ENCODE measurements around the gene ACAP2.

Gene ACAP2

DNA sequence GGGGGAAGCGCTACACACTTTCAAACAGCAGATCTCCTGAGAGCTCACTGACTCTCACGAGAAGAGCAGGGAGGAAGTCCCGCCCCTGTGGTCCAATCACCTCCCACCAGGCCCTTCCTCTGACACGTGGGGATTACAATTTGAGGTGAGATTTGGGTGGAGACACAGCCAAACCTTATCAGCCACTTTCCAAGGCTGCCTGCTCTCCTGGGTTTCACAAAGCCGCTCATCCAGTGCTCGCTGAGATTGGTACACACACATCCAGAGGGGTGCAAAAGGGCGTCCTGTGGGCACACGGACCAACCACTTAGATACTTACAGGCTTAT lies 195.0 kb downstream of the ACAP2 start:
- H2AFZ ChIP-seq (ENCODE audit: low read depth, low read length) = no peak overlapping the region
- peaks cover 3% of the 10 kb centered on the region for H3K9me3 ChIP-seq (ENCODE audit: control insufficient read depth, low read length)
- no peak overlapping the region for H3K27ac ChIP-seq (ENCODE audit: low read length, poor library complexity, severe bottlenecking)
- peaks cover 7% of the 10 kb centered on the region for H3K4me1 ChIP-seq (ENCODE audit: control insufficient read depth, insufficient read depth, low read depth, low read length)
- H3K4me2 ChIP-seq (ENCODE audit: low read length, poor library complexity, severe bottlenecking) = no peak overlapping the region
- no peak overlapping the region for H2BK15ac ChIP-seq (ENCODE audit: low read depth, poor library complexity, severe bottlenecking)
- 87% methylated on average over 5 of the region's 8 CpGs for WGBS
- no peak overlapping the region for H3K18ac ChIP-seq (ENCODE audit: low read depth in 1 of 2, low read length in 2 of 2)
- no peak overlapping the region for H3K4ac ChIP-seq (ENCODE audit: low read depth in 1 of 2, low read length in 2 of 2)
- H2AK5ac ChIP-seq (ENCODE audit: low read length, severe bottlenecking) = no peak overlapping the region
- H3K9ac ChIP-seq (ENCODE audit: low read length) = no peak overlapping the region
- no peak overlapping the region for H4K8ac ChIP-seq (ENCODE audit: low read length)
- H2BK120ac ChIP-seq (ENCODE audit: low read depth, low read length) = no peak overlapping the region
- no peaks in the 10 kb centered on the region for H3K27me3 ChIP-seq (ENCODE audit: control insufficient read depth in 1 of 2, insufficient read depth in 1 of 2, low read length in 2 of 2)
- H3K4me3 ChIP-seq (ENCODE audit: insufficient read depth in 1 of 2, low read depth in 1 of 2, low read length in 2 of 2) = no peak overlapping the region
- H2BK5ac ChIP-seq (ENCODE audit: low read depth, low read length, poor library complexity, severe bottlenecking) = no peak overlapping the region
- H4K91ac ChIP-seq (ENCODE audit: low read length) = no peak overlapping the region
- H3K36me3 ChIP-seq (ENCODE audit: control insufficient read depth in 1 of 2, insufficient read depth in 2 of 2, low read depth in 1 of 2, low read length in 2 of 2) = peaks cover 8 to 18% of the 10 kb centered on the region in 2 experiments
- no peak overlapping the region for H2BK12ac ChIP-seq (ENCODE audit: low read length in 2 of 2)
- no peak overlapping the region for H3K23ac ChIP-seq (ENCODE audit: low read length in 2 of 2)
- no peak overlapping the region for H3K14ac ChIP-seq (ENCODE audit: low read length in 2 of 2)
- H3K79me1 ChIP-seq (replicated peaks; ENCODE audit: low read length, poor library complexity, severe bottlenecking) = peaks cover 43% of the 10 kb centered on the region
- DNase-seq = no peak

DNA sequence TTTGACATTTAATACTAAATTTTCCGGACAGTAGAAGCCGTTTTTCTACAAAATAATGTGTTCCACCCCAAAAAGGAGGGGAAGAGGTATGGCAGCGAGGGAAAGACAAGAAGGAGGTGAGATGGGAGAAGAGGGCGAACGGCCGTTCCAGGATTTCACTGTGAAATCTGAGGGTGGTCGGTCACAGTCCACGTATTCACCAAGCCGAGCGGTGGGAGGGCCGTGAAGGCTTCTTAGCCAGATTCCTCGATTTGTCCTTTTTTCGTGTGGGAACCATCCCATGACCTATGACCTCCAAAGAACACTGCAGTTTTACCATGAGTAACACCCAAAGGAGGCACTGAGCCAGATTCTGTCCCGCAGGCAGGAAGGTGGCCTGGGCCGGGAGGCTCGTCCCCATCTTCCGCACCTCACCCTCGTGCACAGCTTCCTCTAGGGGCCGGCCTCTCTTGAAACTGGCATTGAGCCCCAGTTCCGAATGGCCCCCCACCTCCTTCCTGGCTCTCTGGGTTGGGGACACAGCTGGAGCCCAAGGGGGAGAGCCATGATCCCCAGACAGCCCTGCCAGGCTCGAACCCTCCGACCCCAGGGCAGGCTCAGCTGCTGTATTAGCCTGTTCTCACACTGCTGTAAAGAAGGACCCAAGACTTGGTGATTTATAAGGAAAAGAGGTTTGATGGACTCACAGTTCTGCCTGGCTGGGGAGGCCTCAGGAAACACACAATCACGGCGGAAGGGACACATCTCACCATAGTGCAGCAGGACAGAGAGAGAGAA lies 195.5 kb downstream of the ACAP2 start:
- Histone ChIP-seq H2AK5ac (ENCODE audit: low read length, severe bottlenecking) (no peak overlapping the region), H4K91ac (ENCODE audit: low read length) (no peak overlapping the region), H3K79me1 (replicated peaks; ENCODE audit: low read length, poor library complexity, severe bottlenecking) (peaks cover 47% of the 10 kb centered on the region), H4K8ac (ENCODE audit: low read length) (no peak overlapping the region), H3K4me3 (ENCODE audit: insufficient read depth in 1 of 2, low read depth in 1 of 2, low read length in 2 of 2) (no peak overlapping the region), H2AFZ (ENCODE audit: low read depth, low read length) (no peak overlapping the region), H3K9me3 (ENCODE audit: control insufficient read depth, low read length) (peaks cover 3% of the 10 kb centered on the region), H2BK12ac (ENCODE audit: low read length in 2 of 2) (no peak overlapping the region), H3K4ac (ENCODE audit: low read depth in 1 of 2, low read length in 2 of 2) (no peak overlapping the region), H3K14ac (ENCODE audit: low read length in 2 of 2) (no peak overlapping the region), H2BK5ac (ENCODE audit: low read depth, low read length, poor library complexity, severe bottlenecking) (no peak overlapping the region), H2BK15ac (ENCODE audit: low read depth, poor library complexity, severe bottlenecking) (peak overlapping the region; percentile 74), H3K18ac (ENCODE audit: low read depth in 1 of 2, low read length in 2 of 2) (peak overlapping the region in 1 of 2 experiments; percentile 29), H3K23ac (ENCODE audit: low read length in 2 of 2) (no peak overlapping the region), H3K9ac (ENCODE audit: low read length) (no peak overlapping the region), H3K27me3 (ENCODE audit: control insufficient read depth in 1 of 2, insufficient read depth in 1 of 2, low read length in 2 of 2) (no peaks in the 10 kb centered on the region), H3K4me1 (ENCODE audit: control insufficient read depth, insufficient read depth, low read depth, low read length) (peaks cover 5% of the 10 kb centered on the region), H3K36me3 (ENCODE audit: control insufficient read depth in 1 of 2, insufficient read depth in 2 of 2, low read depth in 1 of 2, low read length in 2 of 2) (peaks cover 8 to 18% of the 10 kb centered on the region in 2 experiments), H2BK120ac (ENCODE audit: low read depth, low read length) (no peak overlapping the region), H3K4me2 (ENCODE audit: low read length, poor library complexity, severe bottlenecking) (no peak overlapping the region), H3K27ac (ENCODE audit: low read length, poor library complexity, severe bottlenecking) (no peak overlapping the region)
- WGBS = over 99% methylated on average over 24 of the region's 24 CpGs
- no peak for DNase-seq

DNA sequence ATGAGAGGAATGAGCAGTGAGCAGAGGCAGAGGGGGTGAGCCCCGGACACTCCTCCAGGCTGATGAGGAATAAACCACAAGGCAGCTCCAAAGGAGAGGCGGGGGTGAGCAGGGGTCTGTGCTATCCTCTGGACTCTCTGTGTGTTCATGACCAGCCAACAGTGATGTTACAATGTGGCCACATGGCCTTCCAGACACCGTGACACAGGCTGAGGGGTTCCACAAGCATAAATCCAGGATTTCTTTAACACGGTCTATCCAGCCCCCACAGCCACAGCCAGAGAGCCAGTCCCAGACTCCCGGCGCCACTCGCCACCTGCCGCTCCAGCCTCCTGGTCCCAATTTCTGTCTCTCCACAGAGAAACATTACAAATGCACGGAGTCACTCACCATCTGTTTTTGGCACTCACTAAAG lies 196.2 kb downstream of the ACAP2 start:
- WGBS = 95% methylated on average over 8 of the region's 9 CpGs
- Histone ChIP-seq H4K91ac (ENCODE audit: low read length) (no peak overlapping the region), H2BK15ac (ENCODE audit: low read depth, poor library complexity, severe bottlenecking) (no peak overlapping the region)

DNA sequence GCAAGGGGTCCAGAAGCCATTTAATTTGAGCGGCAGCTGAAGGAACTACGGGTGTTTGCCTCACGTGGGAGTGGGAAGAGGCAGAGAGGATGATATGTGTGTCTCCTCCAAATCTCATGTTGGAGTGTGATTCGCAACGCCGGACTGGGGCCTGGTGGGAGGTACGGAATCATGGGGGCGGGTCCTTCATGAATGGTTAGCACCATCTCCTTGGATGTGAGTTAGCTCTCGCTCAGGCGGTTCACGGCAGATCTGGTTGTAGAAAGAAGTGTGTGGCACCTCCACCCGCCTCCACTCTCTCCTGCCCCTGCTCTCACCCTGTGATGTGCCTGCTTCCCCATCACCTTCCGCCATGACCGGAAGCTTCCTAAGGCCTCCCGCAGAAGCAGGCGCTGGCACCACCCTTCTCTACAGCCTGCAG lies 197.3 kb downstream of the ACAP2 start:
- H3K27ac ChIP-seq (ENCODE audit: low read length, poor library complexity, severe bottlenecking) = no peak overlapping the region

More for the DNA sequence above, 196.2 kb downstream of the ACAP2 start:
- Histone ChIP-seq H3K23ac (ENCODE audit: low read length in 2 of 2) (no peak overlapping the region), H3K27me3 (ENCODE audit: control insufficient read depth in 1 of 2, insufficient read depth in 1 of 2, low read length in 2 of 2) (no peaks in the 10 kb centered on the region), H2BK12ac (ENCODE audit: low read length in 2 of 2) (no peak overlapping the region), H3K36me3 (ENCODE audit: control insufficient read depth in 1 of 2, insufficient read depth in 2 of 2, low read depth in 1 of 2, low read length in 2 of 2) (peaks cover 8 to 18% of the 10 kb centered on the region in 2 experiments), H2BK120ac (ENCODE audit: low read depth, low read length) (no peak overlapping the region), H3K4me1 (ENCODE audit: control insufficient read depth, insufficient read depth, low read depth, low read length) (peaks cover 6% of the 10 kb centered on the region), H3K4me2 (ENCODE audit: low read length, poor library complexity, severe bottlenecking) (no peak overlapping the region), H3K79me1 (replicated peaks; ENCODE audit: low read length, poor library complexity, severe bottlenecking) (peaks cover 49% of the 10 kb centered on the region), H3K4ac (ENCODE audit: low read depth in 1 of 2, low read length in 2 of 2) (no peak overlapping the region), H3K14ac (ENCODE audit: low read length in 2 of 2) (no peak overlapping the region), H2BK5ac (ENCODE audit: low read depth, low read length, poor library complexity, severe bottlenecking) (no peak overlapping the region), H4K8ac (ENCODE audit: low read length) (no peak overlapping the region), H3K27ac (ENCODE audit: low read length, poor library complexity, severe bottlenecking) (no peak overlapping the region), H3K9ac (ENCODE audit: low read length) (no peak overlapping the region), H2AK5ac (ENCODE audit: low read length, severe bottlenecking) (no peak overlapping the region), H3K4me3 (ENCODE audit: insufficient read depth in 1 of 2, low read depth in 1 of 2, low read length in 2 of 2) (no peak overlapping the region), H3K9me3 (ENCODE audit: control insufficient read depth, low read length) (peaks cover 3% of the 10 kb centered on the region), H3K18ac (ENCODE audit: low read depth in 1 of 2, low read length in 2 of 2) (no peak overlapping the region), H2AFZ (ENCODE audit: low read depth, low read length) (no peak overlapping the region)
- DNase-seq = no peak

More for the DNA sequence above, 197.3 kb downstream of the ACAP2 start:
- H3K9ac ChIP-seq (ENCODE audit: low read length) = no peak overlapping the region
- no peak overlapping the region for H3K18ac ChIP-seq (ENCODE audit: low read depth in 1 of 2, low read length in 2 of 2)
- no peak overlapping the region for H2BK12ac ChIP-seq (ENCODE audit: low read length in 2 of 2)
- H2AFZ ChIP-seq (ENCODE audit: low read depth, low read length) = no peak overlapping the region
- H3K27me3 ChIP-seq (ENCODE audit: control insufficient read depth in 1 of 2, insufficient read depth in 1 of 2, low read length in 2 of 2) = no peaks in the 10 kb centered on the region
- DNase-seq = no peak
- no peak overlapping the region for H4K91ac ChIP-seq (ENCODE audit: low read length)
- H3K23ac ChIP-seq (ENCODE audit: low read length in 2 of 2) = no peak overlapping the region
- H3K4me2 ChIP-seq (ENCODE audit: low read length, poor library complexity, severe bottlenecking) = no peak overlapping the region
- H2BK15ac ChIP-seq (ENCODE audit: low read depth, poor library complexity, severe bottlenecking) = no peak overlapping the region
- H2BK5ac ChIP-seq (ENCODE audit: low read depth, low read length, poor library complexity, severe bottlenecking) = no peak overlapping the region
- peaks cover 3% of the 10 kb centered on the region for H3K9me3 ChIP-seq (ENCODE audit: control insufficient read depth, low read length)
- peaks cover 4% of the 10 kb centered on the region for H3K4me1 ChIP-seq (ENCODE audit: control insufficient read depth, insufficient read depth, low read depth, low read length)
- H3K4ac ChIP-seq (ENCODE audit: low read depth in 1 of 2, low read length in 2 of 2) = no peak overlapping the region
- H3K36me3 ChIP-seq (ENCODE audit: control insufficient read depth in 1 of 2, insufficient read depth in 2 of 2, low read depth in 1 of 2, low read length in 2 of 2) = peaks cover 8 to 18% of the 10 kb centered on the region in 2 experiments
- peaks cover 43% of the 10 kb centered on the region for H3K79me1 ChIP-seq (replicated peaks; ENCODE audit: low read length, poor library complexity, severe bottlenecking)
- no peak overlapping the region for H3K4me3 ChIP-seq (ENCODE audit: insufficient read depth in 1 of 2, low read depth in 1 of 2, low read length in 2 of 2)
- WGBS = 97% methylated on average over 16 of the region's 16 CpGs
- H2AK5ac ChIP-seq (ENCODE audit: low read length, severe bottlenecking) = no peak overlapping the region
- H4K8ac ChIP-seq (ENCODE audit: low read length) = no peak overlapping the region
- H3K14ac ChIP-seq (ENCODE audit: low read length in 2 of 2) = peak overlapping the region in 1 of 2 experiments; percentile 42
- H2BK120ac ChIP-seq (ENCODE audit: low read depth, low read length) = no peak overlapping the region

All from mesenchymal stem cell (in vitro differentiated cells and primary cell).